Right lobe of liver (tissue), 6 donors: ENCODE data around the gene FOXO4. TPM values are rescaled to one million over a fixed set of nuclear protein-coding genes. Genes with fewer than 3 reads are reported as not detected.

Experiments used
- ATAC-seq, 4 donors: fragments of 200-7000 bp; cut with Tn5 transposase; one replicate each; pipeline ENCODE4 v1.9.1; 2020; ENCODE audit warnings: mild to moderate bottlenecking in 4 of 4, moderate library complexity in 4 of 4
- DNase-seq, 3 donors: peaks; one replicate each; pipeline ENCODE4 v3.0.0-alpha.2; 2020
- H3K27ac ChIP-seq, 3 donors: fragments of 200-600 bp; one replicate each; pipeline ENCODE4 v1.8.0; 2022
- H3K27me3 ChIP-seq, 2 donors: fragments of 200-600 bp; one replicate each; pipeline ENCODE4 v1.8.0; 2022
- H3K36me3 ChIP-seq, 4 donors: fragments of 200-600 bp; sonication (generic) in 1 of 4; one replicate each; pipeline versions ENCODE4 v1.5.1 to v1.8.0; 2017 to 2022; ENCODE audit warnings: control low read depth in 1 of 4
- H3K4me1 ChIP-seq, 4 donors: fragments of 200-600 bp; sonication (generic) in 1 of 4; one replicate each; pipeline versions ENCODE4 v1.5.1 to v1.8.0; 2017 to 2022; ENCODE audit warnings: control low read depth in 1 of 4
- H3K4me3 ChIP-seq, 3 donors: fragments of 200-600 bp; one replicate each; pipeline ENCODE4 v1.8.0; 2022
- H3K9me3 ChIP-seq, 4 donors: fragments of 200-600 bp; sonication (generic) in 1 of 4; one replicate each; pipeline versions ENCODE4 v1.5.1 to v1.8.0; 2017 to 2022; ENCODE audit warnings: control low read depth in 1 of 4
- CTCF ChIP-seq, 4 donors: fragments of 200-600 bp in 3 of 4; fragments of 450-650 bp in 1 of 4; IDR thresholded peaks; one replicate each; pipeline versions ENCODE4 v1.5.1 to v1.8.0; 2016 to 2022; ENCODE audit warnings: antibody characterized with exemption in 4 of 4, mild to moderate bottlenecking in 2 of 4
- POLR2A ChIP-seq: fragments of 450-650 bp; IDR thresholded peaks from one replicate; pipeline ENCODE4 v1.6.1; 2017; ENCODE audit warnings: antibody characterized with exemption, mild to moderate bottlenecking
- WGBS: methylation state at CpG from one replicate; pipeline ENCODE4 v1.1.6; 2018; ENCODE audit warnings: low coverage, low lambda C conversion rate; ENCODE audit not compliant: insufficient coverage; ENCODE audit errors: missing lambda C conversion rate; 5-methylcytosine and 5-hydroxymethylcytosine counted together
- intact Hi-C, 2 donors: fragments of 100-400 bp; cut with DNase I; formaldehyde crosslinking; loops; one replicate each; pipeline versions ENCODE4 v1.11.2 to v1.14.1; 2022
- total RNA-seq, 6 experiments: library from RNA; depleted of rRNA in 2 of 6; stranded (reverse); fragments of >200 nt in 2 of 6; fragmentation: NEBNext Ultra II Directional in 3 of 6; extraction: Animal tissue kit (Norgen Biotek cat#: 25700) in 3 of 6; gene quantifications; one replicate each; pipeline versions ENCODE4 v1.1.0 to v1.2.4, GENCODE V29; 2016 to 2023
- donor health status: DM: no; HTN: yes; CAD: no.
- donor health status: DM: no; HTN: no; CAD: no.
- donor health status: DM: no; HTN: no; CAD: no.
- donor health status: DM: no; HTN: yes; CAD: no.
- donor health status: DM: no; HTN: yes; CAD: no.

FOXO4 gene
- total RNA-seq, 6 experiments from 2014 or later = 5.2 to 12.1 (median 8.5) TPM

- H3K4me3 ChIP-seq = no peak overlapping the region
- H3K27me3 ChIP-seq = no peaks in the 10 kb centered on the region
- H3K27ac ChIP-seq = no peak overlapping the region
- intact Hi-C loops = no loop called here
- WGBS = 40% methylated on average over 2 of the region's 6 CpGs
- no peaks in the 10 kb centered on the region for H3K9me3 ChIP-seq
- TF ChIP-seq CTCF (IDR thresholded peaks at IDR 0.05) (no peak), POLR2A (no peak)
- no peak for ATAC-seq
- H3K36me3 ChIP-seq = peaks cover 0 to 19% (median 4%) of the 10 kb centered on the region in 4 donors
- no peaks in the 10 kb centered on the region for H3K4me1 ChIP-seq
- no peak for DNase-seq
These were observed 44.8 kb downstream of the FOXO4 start for GRCh38 chrX:71140440-71140839.

- Histone ChIP-seq H3K9me3 (no peaks in the 10 kb centered on the region), H3K36me3 (peaks cover 0 to 11% (median 3%) of the 10 kb centered on the region in 4 donors), H3K27ac (no peak overlapping the region), H3K27me3 (no peaks in the 10 kb centered on the region), H3K4me3 (no peak overlapping the region), H3K4me1 (no peaks in the 10 kb centered on the region)
- WGBS = 55% methylated on average over 4 of the region's 6 CpGs
- intact Hi-C loops = no loop called here
- TF ChIP-seq CTCF (IDR thresholded peaks at IDR 0.05) (no peak), POLR2A (no peak)
- ATAC-seq (peak in 2 of 4 donors; percentile 19 to 39), DNase-seq (peak in 2 of 3 donors; percentile 37 to 48)
These were observed 47.9 kb downstream of the FOXO4 start for GRCh38 chrX:71143508-71143907.

GRCh38 chrX:71144651-71145050, 49.0 kb downstream of the FOXO4 start, which contains the start of gene NLGN3:
Gene NLGN3, plus strand, starts transcription at chrX:71144841. Its CDS starts 2,909 bp downstream, at chrX:71147750.
- Histone ChIP-seq H3K4me3 (no peak within 1 kb of the TSS), H3K9me3 (no peaks in the 10 kb centered on the region), H3K36me3 (peaks cover 0 to under 1% (median 0%) of the 10 kb centered on the region in 4 donors), H3K4me1 (no peaks in the 10 kb centered on the region), H3K27me3 (no peaks in the 10 kb centered on the region), H3K27ac (no peak within 1 kb of the TSS)
- ATAC-seq (peak in 1 of 4 donors; percentile 8), DNase-seq (no peak)
- TF ChIP-seq CTCF (IDR thresholded peaks at IDR 0.05) (no peak), POLR2A (no peak)
- intact Hi-C loops = no loop called here
- 70% methylated on average over 3 of the region's 28 CpGs for WGBS

GRCh38 chrX:71147496-71148277, 52.0 kb downstream of the FOXO4 start:
- 79% methylated on average over 14 of the region's 28 CpGs for WGBS
- Histone ChIP-seq H3K4me1 (no peaks in the 10 kb centered on the region), H3K4me3 (no peak overlapping the region), H3K36me3 (no peaks in the 10 kb centered on the region), H3K9me3 (no peaks in the 10 kb centered on the region), H3K27ac (no peak overlapping the region), H3K27me3 (no peaks in the 10 kb centered on the region)
- no peak for ATAC-seq
- no peak for DNase-seq
- intact Hi-C loops = no loop called here
- TF ChIP-seq POLR2A = no peak
- no peak for TF ChIP-seq CTCF (IDR thresholded peaks at IDR 0.05)
